Stimulated activated CD4-positive, alpha-beta T cell treated with anti-CD3 and anti-CD28 coated beads, Interleukin-15, amount 100 ng/mL, for 48 hours (primary cell): ENCODE data around the gene SASS6.
"Not testable (repeated sequence)": the region's sequence is repeated elsewhere in the genome, so short reads cannot be mapped to it uniquely, and the experiment has no call there.

Experiments used
- DNase-seq, 2 donors: peaks; one replicate each; pipeline ENCODE4 v3.0.0-alpha.2; 2020; ENCODE audit warnings: low read depth in 2 of 2

The SASS6 gene

DNA sequence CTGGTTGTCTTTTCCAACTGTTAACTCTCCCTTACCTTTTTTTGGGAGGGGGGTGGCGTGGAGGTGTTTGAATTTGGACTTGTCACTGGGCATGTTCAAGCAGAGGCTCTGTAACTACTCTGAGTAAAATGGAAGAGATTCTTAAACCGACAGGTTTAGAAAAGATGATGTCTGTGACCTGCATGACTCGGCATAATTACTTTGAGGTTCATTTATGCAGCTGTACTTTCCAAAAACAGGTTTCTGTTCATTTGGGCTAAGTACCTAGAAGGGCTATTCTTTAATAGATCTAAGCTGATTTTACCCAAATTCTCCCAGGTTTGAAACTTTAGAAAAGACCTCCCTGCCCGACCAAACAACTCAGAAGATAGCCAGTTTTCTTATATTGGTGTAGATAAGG lies 82.6 kb downstream of the SASS6 start:
- no peak for DNase-seq

GRCh38 chr1:100047235-100047708 lies 85.5 kb downstream of the SASS6 start:
- DNase-seq, result not testable (repeated sequence)

DNA sequence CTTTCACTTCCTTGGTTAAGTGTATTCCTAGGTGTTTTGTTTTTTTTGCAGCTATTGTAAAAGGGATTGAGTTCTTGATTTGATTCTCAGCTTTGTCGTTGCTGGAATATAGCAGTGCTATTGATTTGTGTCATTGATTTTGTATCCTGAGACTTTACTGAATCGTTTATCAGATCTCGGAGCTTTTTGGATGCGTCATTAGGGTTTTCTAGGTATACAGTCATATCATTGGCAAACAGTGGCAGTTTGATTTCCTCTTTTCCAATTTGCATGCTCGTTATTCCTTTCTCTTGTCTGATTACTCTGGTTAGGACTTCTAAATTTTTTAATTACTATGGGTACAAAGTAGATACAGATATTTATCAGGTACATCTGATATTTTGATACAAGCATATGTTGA lies 87.5 kb downstream of the SASS6 start:
- no peak for DNase-seq

DNA sequence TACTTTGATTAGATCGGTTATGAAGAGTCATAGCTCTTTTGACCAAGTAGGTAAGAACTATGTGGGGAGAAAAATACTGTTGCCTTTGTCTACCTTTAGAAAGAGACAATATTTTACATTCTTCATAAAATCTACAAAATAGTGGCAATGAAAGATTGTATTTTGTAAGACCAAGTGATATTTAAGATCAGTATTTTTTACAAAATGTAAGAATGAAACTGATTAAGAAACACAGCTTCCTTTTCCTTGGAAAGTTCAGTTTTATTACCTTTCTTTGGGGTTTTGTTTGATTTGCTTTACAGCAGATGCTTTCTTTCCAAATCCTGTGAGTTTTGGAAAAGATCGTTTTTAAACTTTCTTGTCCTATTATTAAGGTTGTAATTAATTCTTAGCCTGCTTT lies 93.1 kb downstream of the SASS6 start:
- no peak for DNase-seq

DNA sequence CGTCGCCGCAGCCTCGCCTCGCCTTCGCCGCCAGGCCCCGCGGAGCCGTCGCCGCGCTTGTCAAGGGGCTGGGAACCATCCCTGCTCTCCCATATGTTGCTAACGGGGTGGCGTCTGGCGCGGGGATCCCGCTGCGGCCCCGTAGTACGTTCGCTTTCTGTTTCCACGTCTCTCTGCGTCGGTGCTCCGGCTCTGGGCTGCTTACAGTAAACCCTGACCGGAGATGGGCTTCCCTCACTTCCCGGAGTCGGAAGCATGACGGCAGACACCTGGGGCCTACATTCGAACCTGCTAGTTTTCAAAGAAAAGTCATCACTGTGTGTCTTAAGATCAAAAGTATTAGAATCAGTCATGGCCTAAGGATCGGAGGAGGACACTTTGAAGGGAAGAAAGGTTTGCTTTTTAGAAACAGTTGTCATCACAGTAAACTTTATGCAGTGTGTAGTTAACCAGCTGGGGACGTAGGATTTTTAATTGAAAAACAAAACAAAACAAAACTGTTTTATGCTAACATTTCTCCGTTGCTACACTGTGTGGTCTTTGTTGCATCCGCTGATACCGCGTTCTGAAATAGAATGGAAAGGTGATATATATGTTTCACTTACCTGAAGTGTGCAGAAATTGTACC lies 94.0 kb downstream of the SASS6 start:
- peak; percentile 79 to 82 for DNase-seq

DNA sequence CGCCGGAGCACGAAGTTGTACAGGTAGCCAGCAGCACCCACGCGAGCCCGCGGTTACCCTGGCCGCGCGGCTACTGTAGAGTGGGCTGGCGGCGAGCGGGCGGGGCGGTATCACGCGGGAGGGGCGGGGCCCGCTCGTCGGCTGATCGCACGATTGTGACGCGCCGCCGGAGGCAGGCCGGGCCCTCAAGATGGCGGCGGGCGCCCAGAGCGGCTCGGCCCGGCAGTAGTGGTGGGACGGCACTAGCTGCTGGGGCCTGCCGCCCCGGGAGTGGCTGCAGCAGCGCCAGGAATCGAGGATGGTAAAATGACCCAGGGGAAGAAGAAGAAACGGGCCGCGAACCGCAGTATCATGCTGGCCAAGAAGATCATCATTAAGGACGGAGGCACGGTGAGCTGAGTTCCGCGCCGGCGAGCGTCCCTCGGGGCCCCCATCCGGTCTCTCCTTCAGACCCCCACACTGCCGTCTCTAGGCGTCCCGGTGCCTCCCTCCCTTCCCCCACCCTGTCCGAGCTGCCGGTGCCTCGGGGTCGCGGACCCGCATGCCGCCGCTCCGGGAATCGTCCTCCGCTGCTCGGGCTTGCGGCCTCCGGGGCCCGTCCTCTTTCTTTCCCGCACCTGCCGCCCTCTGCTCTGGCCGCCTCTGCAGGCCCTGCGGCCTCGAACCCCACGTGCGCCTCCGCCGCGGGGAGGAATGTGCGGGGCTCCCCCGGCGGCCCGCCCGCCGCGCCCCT lies 94.6 kb downstream of the SASS6 start:
- DNase-seq, result peak; percentile 77 to 88

DNA sequence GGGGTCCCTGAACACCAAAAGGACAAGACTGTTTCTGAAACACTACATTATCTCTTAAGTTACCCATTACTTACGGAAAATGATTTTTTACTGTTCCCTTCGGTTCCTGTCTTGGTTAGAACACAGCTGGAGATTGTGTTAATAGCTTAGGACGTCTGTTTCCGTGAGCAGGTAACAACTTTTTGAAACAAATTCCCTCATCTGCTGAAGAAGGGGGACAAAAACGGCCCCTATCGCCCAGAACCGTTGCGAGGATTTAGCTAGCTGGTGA lies 95.1 kb downstream of the SASS6 start:
- DNase-seq, result no peak

- DNase-seq, result no peak
Observed at GRCh38 chr1:100036718-100037655, 95.7 kb downstream of the SASS6 start.

DNA sequence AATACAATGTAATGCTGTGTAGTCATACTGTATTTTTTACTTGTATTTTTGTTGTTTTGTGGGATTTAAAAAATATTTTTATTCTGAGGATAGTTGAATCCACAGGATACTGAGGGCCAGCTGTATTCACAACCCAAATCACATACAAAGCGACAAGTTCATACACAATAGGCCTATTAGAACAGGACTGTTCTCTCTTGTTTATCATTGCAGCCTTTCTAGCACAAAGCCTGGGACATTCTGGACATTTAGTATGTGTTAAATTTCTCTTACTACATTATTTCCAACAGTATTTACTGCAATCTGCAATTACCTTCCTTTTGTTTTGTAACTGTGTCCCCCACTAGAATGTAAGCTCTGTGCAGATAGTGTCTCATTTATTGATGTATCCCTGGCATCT lies 97.5 kb downstream of the SASS6 start:
- no peak for DNase-seq

DNA sequence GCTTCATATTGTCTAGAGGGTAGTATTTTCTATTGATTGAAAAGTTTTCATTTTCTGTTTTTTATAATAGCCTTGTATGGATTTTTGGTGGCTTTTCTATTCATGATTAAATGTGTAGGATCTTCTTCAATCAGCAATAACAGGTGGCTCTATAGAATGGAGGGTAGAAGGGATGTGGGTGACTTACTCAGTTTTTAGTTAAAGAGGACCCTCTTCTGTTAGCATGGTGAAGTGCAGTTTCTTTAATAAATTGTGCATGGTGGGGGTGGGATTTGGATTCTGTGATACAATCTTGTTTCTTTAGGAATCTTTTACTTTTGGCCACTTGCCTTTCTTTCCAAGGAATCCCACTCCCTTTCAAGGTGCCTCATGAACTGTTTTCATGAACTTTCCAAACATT lies 98.3 kb downstream of the SASS6 start:
- DNase-seq, result no peak
